Measurements from ENCODE around the gene SPX. TPM values are rescaled to one million over a fixed set of nuclear protein-coding genes. Genes with fewer than 3 reads are reported as not detected.

Gene SPX
- total RNA-seq, 3 donors from 2014 or later: 0.13 TPM; not detected in 2

DNA sequence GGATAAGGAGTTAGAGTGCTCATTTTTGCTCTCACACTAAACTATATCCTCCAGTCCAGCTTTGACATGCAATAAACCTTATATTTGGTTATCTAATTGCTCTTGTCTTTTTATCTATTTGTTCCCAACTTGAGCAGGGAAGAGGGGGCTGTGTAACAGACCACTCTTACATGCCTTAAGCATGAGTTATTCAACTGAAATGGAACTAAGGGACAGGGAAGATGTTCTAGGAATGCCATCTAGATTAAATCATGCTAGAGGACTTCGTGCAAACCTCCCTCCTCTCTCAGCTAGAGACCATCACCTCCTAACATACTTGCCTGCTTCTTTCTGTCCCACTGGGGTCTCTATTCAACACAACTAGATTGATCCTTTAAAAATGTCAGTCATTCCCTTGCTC lies 20.6 kb downstream of the SPX start:
- TF ChIP-seq, protein P1, sequence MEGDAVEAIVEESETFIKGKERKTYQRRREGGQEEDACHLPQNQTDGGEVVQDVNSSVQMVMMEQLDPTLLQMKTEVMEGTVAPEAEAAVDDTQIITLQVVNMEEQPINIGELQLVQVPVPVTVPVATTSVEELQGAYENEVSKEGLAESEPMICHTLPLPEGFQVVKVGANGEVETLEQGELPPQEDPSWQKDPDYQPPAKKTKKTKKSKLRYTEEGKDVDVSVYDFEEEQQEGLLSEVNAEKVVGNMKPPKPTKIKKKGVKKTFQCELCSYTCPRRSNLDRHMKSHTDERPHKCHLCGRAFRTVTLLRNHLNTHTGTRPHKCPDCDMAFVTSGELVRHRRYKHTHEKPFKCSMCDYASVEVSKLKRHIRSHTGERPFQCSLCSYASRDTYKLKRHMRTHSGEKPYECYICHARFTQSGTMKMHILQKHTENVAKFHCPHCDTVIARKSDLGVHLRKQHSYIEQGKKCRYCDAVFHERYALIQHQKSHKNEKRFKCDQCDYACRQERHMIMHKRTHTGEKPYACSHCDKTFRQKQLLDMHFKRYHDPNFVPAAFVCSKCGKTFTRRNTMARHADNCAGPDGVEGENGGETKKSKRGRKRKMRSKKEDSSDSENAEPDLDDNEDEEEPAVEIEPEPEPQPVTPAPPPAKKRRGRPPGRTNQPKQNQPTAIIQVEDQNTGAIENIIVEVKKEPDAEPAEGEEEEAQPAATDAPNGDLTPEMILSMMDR (IDR thresholded peaks at IDR 0.05): no peak
- H3K4me3 ChIP-seq: no peak overlapping the region
- DNase-seq (no peak), ATAC-seq (no peak)
- H3K9me3 ChIP-seq: no peaks in the 10 kb centered on the region
- no peaks in the 10 kb centered on the region for H3K4me1 ChIP-seq (ENCODE audit: low read depth)
- intact Hi-C loops (cut with DNase I, micrococcal nuclease): no loop called here
- no peaks in the 10 kb centered on the region for H3K36me3 ChIP-seq (ENCODE audit: low read depth)

DNA sequence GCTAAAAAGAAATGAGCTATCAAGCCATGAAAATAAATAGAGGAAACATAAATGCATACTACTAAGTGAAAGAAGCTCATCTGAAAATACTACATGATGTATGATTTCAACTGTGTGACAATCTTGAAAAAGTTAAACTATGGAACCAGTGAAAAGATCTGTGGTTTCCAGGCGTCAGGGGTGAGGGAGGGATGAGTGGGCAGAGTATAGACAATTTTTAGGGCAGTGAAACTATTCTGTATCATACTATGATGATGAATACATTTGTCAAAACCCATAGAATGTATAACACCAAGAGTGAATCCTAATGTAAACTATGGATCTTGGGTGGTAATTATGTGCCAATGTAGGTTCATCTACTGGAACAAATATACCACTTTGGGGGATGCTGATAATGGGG lies 21.3 kb downstream of the SPX start:
- TF ChIP-seq, protein P1 (IDR thresholded peaks at IDR 0.05): no peak
- no peak for ATAC-seq
- intact Hi-C loops (cut with DNase I, micrococcal nuclease): no loop called here

DNA sequence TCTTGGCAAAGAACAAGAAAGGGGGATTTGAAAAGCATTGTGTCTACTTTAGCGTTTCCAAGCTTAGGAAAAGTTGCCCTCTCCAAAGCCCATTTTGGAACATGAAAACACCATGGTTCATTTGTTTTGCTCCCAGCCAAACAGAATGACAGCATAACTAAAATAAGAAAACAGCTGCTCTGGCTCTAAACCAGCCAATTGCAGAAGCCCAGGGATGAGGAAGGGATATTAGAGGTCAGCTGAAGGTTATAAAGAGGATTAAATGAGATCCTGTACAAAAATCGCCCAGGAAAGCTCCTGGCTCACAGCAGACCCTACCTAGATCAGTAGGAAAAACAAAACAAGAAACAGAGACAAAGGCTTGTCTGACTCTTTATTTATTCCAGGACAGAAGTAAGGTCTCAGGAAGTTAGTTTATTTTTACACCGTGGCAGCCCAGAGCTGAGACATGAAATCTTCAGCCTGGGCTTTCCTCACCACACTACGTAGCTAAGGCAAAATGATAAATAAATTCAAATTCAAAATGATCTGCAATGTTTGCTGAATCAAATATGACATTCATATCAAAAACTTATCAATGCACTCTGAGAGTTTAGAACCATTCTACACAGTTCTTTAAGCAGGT lies 25.9 kb downstream of the SPX start:
- no peak for ATAC-seq
- Histone ChIP-seq H3K36me3 (ENCODE audit: low read depth) (no peaks in the 10 kb centered on the region), H3K4me1 (ENCODE audit: low read depth) (no peaks in the 10 kb centered on the region), H3K9me3 (no peaks in the 10 kb centered on the region), H3K4me3 (no peak overlapping the region)
- TF ChIP-seq, protein P1 (IDR thresholded peaks at IDR 0.05): no peak
- intact Hi-C loops (cut with DNase I, micrococcal nuclease): no loop called here
- DNase-seq: no peak

More for the DNA sequence above, 21.3 kb downstream of the SPX start:
- no peak overlapping the region for H3K4me3 ChIP-seq
- DNase-seq: no peak
- H3K36me3 ChIP-seq (ENCODE audit: low read depth): no peaks in the 10 kb centered on the region
- H3K4me1 ChIP-seq (ENCODE audit: low read depth): no peaks in the 10 kb centered on the region
- no peaks in the 10 kb centered on the region for H3K9me3 ChIP-seq

DNA sequence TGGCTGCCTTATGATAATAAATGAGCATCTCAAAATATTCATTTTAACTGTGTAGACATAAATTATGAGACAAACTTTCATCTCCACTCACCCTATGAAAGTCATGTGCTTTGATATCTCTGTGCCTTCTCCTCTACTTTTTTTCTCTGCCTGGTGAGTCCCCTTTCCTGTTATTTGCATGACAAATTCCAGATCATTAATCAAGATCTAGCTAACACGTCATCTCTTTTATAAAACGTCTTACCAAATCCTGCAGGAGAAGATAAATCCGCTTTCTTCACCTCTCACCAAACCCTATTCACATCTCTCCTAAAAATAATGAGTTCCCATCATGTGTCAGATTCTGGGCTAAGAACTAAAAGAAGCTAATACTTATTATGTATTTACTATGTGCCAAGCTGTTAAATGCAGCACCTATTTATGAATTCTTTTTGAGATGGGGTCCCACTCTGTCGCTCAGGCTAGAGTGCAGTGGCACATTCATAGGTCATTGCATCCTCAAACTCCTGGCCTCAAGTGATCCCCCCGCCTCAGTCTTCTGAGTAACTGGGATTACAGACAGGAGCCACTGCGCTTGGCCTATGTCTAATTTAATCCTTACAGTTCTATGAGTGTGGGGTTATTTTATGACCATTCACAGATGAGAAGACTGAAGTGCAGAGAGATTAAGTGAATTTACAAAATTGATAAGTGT lies 26.7 kb downstream of the SPX start:
- DNase-seq: no peak
- intact Hi-C loops (cut with DNase I, micrococcal nuclease): no loop called here

DNA sequence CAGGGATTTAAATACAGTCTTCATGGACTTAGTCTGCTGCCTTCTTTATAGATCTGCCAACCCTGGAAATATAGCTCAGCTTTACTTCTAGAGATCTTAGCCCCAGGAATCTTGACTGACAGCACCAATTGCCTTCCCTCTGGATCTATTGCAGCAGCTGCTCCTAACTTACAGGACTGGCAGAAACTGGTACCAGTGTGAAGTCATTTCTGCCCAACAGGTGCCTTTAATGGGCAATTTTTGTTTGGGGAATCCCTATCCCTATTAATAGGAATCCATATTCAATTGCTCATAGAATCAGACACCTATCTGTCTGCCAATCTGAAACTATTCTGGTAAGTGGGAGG lies 27.2 kb downstream of the SPX start:
- Histone ChIP-seq H3K4me3 (no peak overlapping the region), H3K4me1 (ENCODE audit: low read depth) (no peaks in the 10 kb centered on the region), H3K36me3 (ENCODE audit: low read depth) (no peaks in the 10 kb centered on the region), H3K9me3 (no peaks in the 10 kb centered on the region)
- no peak for DNase-seq
- ATAC-seq: no peak
- intact Hi-C loops (cut with DNase I, micrococcal nuclease): no loop called here
- TF ChIP-seq, protein P1 (IDR thresholded peaks at IDR 0.05): no peak

More for the DNA sequence above, 26.7 kb downstream of the SPX start:
- Histone ChIP-seq H3K4me3 (no peak overlapping the region), H3K9me3 (no peaks in the 10 kb centered on the region), H3K36me3 (ENCODE audit: low read depth) (no peaks in the 10 kb centered on the region), H3K4me1 (ENCODE audit: low read depth) (no peaks in the 10 kb centered on the region)
- no peak for ATAC-seq
- TF ChIP-seq, protein P1 (IDR thresholded peaks at IDR 0.05): no peak
